Colonic mucosa (tissue), 4 donors: ENCODE measurements around the gene MCTP1. TPM values are rescaled to one million over a fixed set of nuclear protein-coding genes. Genes with fewer than 3 reads are reported as not detected.

Source experiments
- DNase-seq: peaks from one replicate; pipeline ENCODE4 v3.0.0-alpha.2; 2020
- H3K27ac ChIP-seq: fragments of 200-600 bp; one replicate; pipeline ENCODE4 v1.8.0; 2021
- H3K27me3 ChIP-seq: fragments of 200-600 bp; one replicate; pipeline ENCODE4 v1.8.0; 2021
- H3K36me3 ChIP-seq: fragments of 200-600 bp; one replicate; pipeline ENCODE4 v1.8.0; 2021
- H3K4me1 ChIP-seq: fragments of 200-600 bp; one replicate; pipeline ENCODE4 v1.8.0; 2021; ENCODE audit warnings: mild to moderate bottlenecking
- H3K4me3 ChIP-seq: fragments of 200-600 bp; one replicate; pipeline ENCODE4 v1.8.0; 2021
- H3K9ac ChIP-seq, 2 donors: one replicate each; pipeline ENCODE4 v1.7.0; 2013; ENCODE audit warnings: control low read depth in 2 of 2, low read depth in 2 of 2, low read length in 2 of 2
- H3K9me3 ChIP-seq: fragments of 200-600 bp; one replicate; pipeline ENCODE4 v1.8.0; 2021
- CTCF ChIP-seq: fragments of 200-600 bp; IDR thresholded peaks from one replicate; pipeline ENCODE4 v1.8.0; 2022; ENCODE audit warnings: antibody characterized with exemption, mild to moderate bottlenecking
- intact Hi-C: fragments of 100-400 bp; cut with DNase I; formaldehyde crosslinking; loops from one replicate; pipeline ENCODE4 v1.14.1; 2022
- total RNA-seq, 2 donors: library from RNA; stranded (reverse); fragmentation: NEBNext Ultra II Directional in 1 of 2; extraction: Animal tissue kit (Norgen Biotek cat#: 25700) in 1 of 2; gene quantifications; one replicate each; pipeline ENCODE4 v1.2.1, GENCODE V29; 2021
- donor health status: healthy.
- donor health status: DM: no; HTN: no; CAD: no.
- donor health status: DM: no; HTN: no; CAD: no.

Gene MCTP1
- total RNA-seq, 2 donors from 2014 or later = 2.8 to 10.3 TPM

- no peaks in the 10 kb centered on the region for H3K36me3 ChIP-seq
- no peak for DNase-seq
- H3K4me3 ChIP-seq = no peak overlapping the region
- intact Hi-C loops = no loop called here
- H3K9ac ChIP-seq = no peak overlapping the region
- no peaks in the 10 kb centered on the region for H3K4me1 ChIP-seq
- H3K27ac ChIP-seq = no peak overlapping the region
- no peaks in the 10 kb centered on the region for H3K9me3 ChIP-seq
- no peaks in the 10 kb centered on the region for H3K27me3 ChIP-seq
- TF ChIP-seq CTCF = no peak
Observed at GRCh38 chr5:94810281-94810680, 474.6 kb downstream of the MCTP1 start.

- Histone ChIP-seq H3K27me3 (no peaks in the 10 kb centered on the region), H3K36me3 (no peaks in the 10 kb centered on the region), H3K9me3 (no peaks in the 10 kb centered on the region), H3K9ac (no peak overlapping the region), H3K4me3 (no peak overlapping the region), H3K4me1 (no peaks in the 10 kb centered on the region), H3K27ac (no peak overlapping the region)
- TF ChIP-seq CTCF = no peak
- DNase-seq = no peak
- intact Hi-C loops = no loop called here
Observed at GRCh38 chr5:94808497-94808896, 476.4 kb downstream of the MCTP1 start.

GRCh38 chr5:94807985-94808384 is 476.9 kb downstream of the MCTP1 start:
- no peaks in the 10 kb centered on the region for H3K9me3 ChIP-seq
- H3K4me1 ChIP-seq = no peaks in the 10 kb centered on the region
- no peak for DNase-seq
- H3K27ac ChIP-seq = no peak overlapping the region
- H3K27me3 ChIP-seq = no peaks in the 10 kb centered on the region
- intact Hi-C loops = no loop called here
- no peak overlapping the region for H3K4me3 ChIP-seq
- no peak for TF ChIP-seq CTCF
- no peak overlapping the region for H3K9ac ChIP-seq
- H3K36me3 ChIP-seq = no peaks in the 10 kb centered on the region

- DNase-seq = no peak
- H3K9ac ChIP-seq = no peak overlapping the region
- H3K9me3 ChIP-seq = no peaks in the 10 kb centered on the region
- H3K4me1 ChIP-seq = no peaks in the 10 kb centered on the region
- no peak for TF ChIP-seq CTCF
- no peak overlapping the region for H3K27ac ChIP-seq
- no peaks in the 10 kb centered on the region for H3K36me3 ChIP-seq
- intact Hi-C loops = no loop called here
- H3K4me3 ChIP-seq = no peak overlapping the region
- no peaks in the 10 kb centered on the region for H3K27me3 ChIP-seq
Observed at GRCh38 chr5:94802450-94802849, 482.4 kb downstream of the MCTP1 start.

GRCh38 chr5:94796586-94796985 is 488.3 kb downstream of the MCTP1 start:
- Histone ChIP-seq H3K9me3 (no peaks in the 10 kb centered on the region), H3K9ac (no peak overlapping the region), H3K4me1 (no peaks in the 10 kb centered on the region), H3K27ac (no peak overlapping the region), H3K36me3 (no peaks in the 10 kb centered on the region), H3K27me3 (no peaks in the 10 kb centered on the region), H3K4me3 (no peak overlapping the region)
- no peak for DNase-seq
- intact Hi-C loops = no loop called here
- TF ChIP-seq CTCF = no peak

- H3K36me3 ChIP-seq = no peaks in the 10 kb centered on the region
- no peak for DNase-seq
- intact Hi-C loops = no loop called here
- H3K9ac ChIP-seq = no peak overlapping the region
- H3K27ac ChIP-seq = no peak overlapping the region
- no peaks in the 10 kb centered on the region for H3K4me1 ChIP-seq
- no peaks in the 10 kb centered on the region for H3K9me3 ChIP-seq
- H3K27me3 ChIP-seq = no peaks in the 10 kb centered on the region
- H3K4me3 ChIP-seq = no peak overlapping the region
- TF ChIP-seq CTCF = no peak
Observed at GRCh38 chr5:94793816-94794198, 491.1 kb downstream of the MCTP1 start.
